ENCODE results near the gene GATAD2A.

Gene GATAD2A

DNA sequence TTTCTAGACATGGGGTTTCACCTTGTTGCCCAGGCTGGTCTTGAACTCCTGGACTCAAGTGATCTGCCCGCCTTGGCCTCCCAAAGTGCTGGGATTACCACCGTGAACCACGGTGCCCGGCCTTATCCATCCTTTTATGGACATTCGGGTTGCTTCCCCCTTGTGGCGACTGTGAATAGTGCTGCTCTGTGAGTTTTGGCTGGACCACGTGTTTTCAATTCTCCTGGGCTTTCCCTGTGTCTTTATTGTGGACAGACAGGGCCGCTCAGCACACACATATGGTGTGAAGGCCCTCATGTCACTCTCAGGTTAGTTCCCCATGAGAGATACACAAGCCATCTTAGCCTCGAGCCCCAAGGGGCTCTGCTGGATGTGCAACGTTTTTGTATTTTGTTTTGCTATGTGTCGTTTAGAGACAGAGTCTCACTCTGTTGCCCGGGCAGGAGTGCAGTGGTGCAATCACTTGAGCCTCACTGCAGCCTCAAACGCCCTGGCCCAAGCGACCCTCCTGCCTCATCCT is 44.3 kb upstream of the GATAD2A start:
- H3K4me3 ChIP-seq (replicated peaks; ENCODE audit: insufficient read depth, low read length), result no peak overlapping the region
- peak; percentile 63 to 85 for DNase-seq (ENCODE audit: low read depth in 1 of 2, low spot score in 1 of 2)
- peak overlapping the region; percentile 21 for H3K27ac ChIP-seq (replicated peaks)
- no peak for TF ChIP-seq SPI1 (IDR thresholded peaks at IDR 0.05; ENCODE audit: borderline replicate concordance, low read depth)
- TF ChIP-seq REST (IDR thresholded peaks at IDR 0.05; ENCODE audit: insufficient replicate concordance, low read depth), result no peak
- peak; percentile 71 for TF ChIP-seq CTCF (IDR thresholded peaks at IDR 0.05; ENCODE audit: insufficient read depth, low read length)
- TF ChIP-seq POLR2AphosphoS5 (IDR thresholded peaks at IDR 0.05; ENCODE audit: low read depth), result 0 out of 2 replicates have a peak, but pooled peaks have one; percentile 17
- no peak for TF ChIP-seq GABPA (IDR thresholded peaks at IDR 0.05; ENCODE audit: low read depth)
- H3K27me3 ChIP-seq (ENCODE audit: insufficient read depth, poor library complexity, severe bottlenecking), result no peaks in the 10 kb centered on the region

DNA sequence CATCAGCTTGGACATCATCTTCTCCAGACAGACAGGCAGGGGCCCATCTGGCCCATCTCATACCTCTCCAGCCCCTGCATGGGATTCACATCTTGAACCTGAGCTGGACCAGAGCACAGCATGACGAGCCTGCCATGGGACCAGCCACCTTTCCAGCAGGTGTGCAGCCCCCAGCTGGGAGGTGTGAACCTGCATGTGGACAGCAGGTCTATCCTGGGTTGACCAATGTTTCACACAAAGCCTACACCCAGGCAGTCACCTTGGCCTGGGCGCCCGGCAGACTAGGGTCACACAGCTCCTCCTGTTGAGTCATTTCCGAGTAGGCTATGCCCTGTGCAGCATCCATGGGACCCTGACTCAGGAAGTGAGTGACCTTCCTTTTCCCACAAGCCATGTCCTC is 43.4 kb upstream of the GATAD2A start:
- Histone ChIP-seq H3K27ac (replicated peaks) (no peak overlapping the region), H3K4me3 (replicated peaks; ENCODE audit: insufficient read depth, low read length) (no peak overlapping the region), H3K27me3 (ENCODE audit: insufficient read depth, poor library complexity, severe bottlenecking) (no peaks in the 10 kb centered on the region)
- no peak for TF ChIP-seq CTCF (IDR thresholded peaks at IDR 0.05; ENCODE audit: insufficient read depth, low read length)
- no peak for TF ChIP-seq GABPA (IDR thresholded peaks at IDR 0.05; ENCODE audit: low read depth)
- TF ChIP-seq SPI1 (IDR thresholded peaks at IDR 0.05; ENCODE audit: borderline replicate concordance, low read depth), result no peak
- TF ChIP-seq POLR2AphosphoS5 (IDR thresholded peaks at IDR 0.05; ENCODE audit: low read depth), result no peak
- TF ChIP-seq REST (IDR thresholded peaks at IDR 0.05; ENCODE audit: insufficient replicate concordance, low read depth), result no peak
- no peak for DNase-seq (ENCODE audit: low read depth in 1 of 2, low spot score in 1 of 2)

- Histone ChIP-seq H3K27ac (replicated peaks) (peak overlapping the region; percentile 52), H3K27me3 (ENCODE audit: insufficient read depth, poor library complexity, severe bottlenecking) (no peaks in the 10 kb centered on the region), H3K4me3 (replicated peaks; ENCODE audit: insufficient read depth, low read length) (no peak overlapping the region)
- peak; percentile 76 to 81 for DNase-seq (ENCODE audit: low read depth in 1 of 2, low spot score in 1 of 2)
- no peak for TF ChIP-seq SPI1 (IDR thresholded peaks at IDR 0.05; ENCODE audit: borderline replicate concordance, low read depth)
- peak; percentile 61 for TF ChIP-seq GABPA (IDR thresholded peaks at IDR 0.05; ENCODE audit: low read depth)
- peak; percentile 94 for TF ChIP-seq CTCF (IDR thresholded peaks at IDR 0.05; ENCODE audit: insufficient read depth, low read length)
- 0 out of 2 replicates have a peak, but pooled peaks have one; percentile 30 for TF ChIP-seq POLR2AphosphoS5 (IDR thresholded peaks at IDR 0.05; ENCODE audit: low read depth)
Observed at GRCh38 chr19:19366434-19367396, 38.8 kb upstream of the GATAD2A start.
